Measurements from ENCODE around the gene COX6B1.

The COX6B1 gene

DNA sequence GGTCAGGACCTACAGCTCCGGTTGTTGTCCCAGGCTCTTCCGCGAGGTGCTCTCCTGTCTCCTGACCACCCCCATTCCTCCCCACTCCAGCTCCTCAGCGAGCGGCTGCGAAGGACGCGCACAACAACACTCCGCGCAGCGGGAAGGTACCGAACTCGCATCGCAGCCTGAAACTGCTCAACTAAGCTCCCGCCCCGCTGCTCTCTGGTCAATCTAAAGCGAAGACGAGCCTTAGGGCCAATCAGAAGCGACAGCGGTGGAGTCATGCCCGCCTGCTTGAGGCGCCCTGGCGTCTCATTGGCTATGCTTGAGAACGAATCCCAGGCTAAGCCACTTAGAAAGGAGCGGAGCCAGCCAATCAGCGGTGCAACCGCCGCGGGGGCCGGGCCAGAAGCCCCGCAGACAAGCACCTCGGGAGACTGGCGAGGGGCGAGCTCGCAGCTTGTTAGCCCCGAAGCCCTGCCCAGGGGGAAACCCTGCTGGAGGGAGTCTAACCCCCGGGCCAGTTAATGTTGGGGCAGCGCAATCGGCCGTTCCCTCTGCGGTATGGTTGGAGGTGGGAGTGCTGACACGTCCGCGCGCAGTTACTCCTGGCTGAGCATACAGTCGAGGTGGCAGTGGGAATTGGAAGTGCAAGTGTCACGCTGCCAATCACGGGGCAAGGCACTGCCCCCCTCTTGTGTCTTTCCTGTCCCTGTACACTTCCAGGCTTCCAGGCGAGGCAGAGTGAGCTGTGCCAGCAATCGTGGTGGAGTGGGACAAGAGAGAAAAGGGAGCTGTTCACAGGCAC lies 54.3 kb downstream of the COX6B1 start:
- H3K27ac ChIP-seq (ENCODE audit: poor library complexity, severe bottlenecking) = no peak overlapping the region
- no peak for TF ChIP-seq CTCF (IDR thresholded peaks at IDR 0.05; ENCODE audit: poor library complexity, severe bottlenecking)
- ATAC-seq (ENCODE audit: low read depth) = peak; percentile 99

GRCh38 chr19:35703343-35703742 lies 55.2 kb downstream of the COX6B1 start:
- no peak overlapping the region for H3K4me3 ChIP-seq (ENCODE audit: severe bottlenecking)
- no peak overlapping the region for H3K27ac ChIP-seq (ENCODE audit: poor library complexity, severe bottlenecking)
- no peak for TF ChIP-seq CTCF (IDR thresholded peaks at IDR 0.05; ENCODE audit: poor library complexity, severe bottlenecking)
- ATAC-seq (ENCODE audit: low read depth) (no peak), DNase-seq (ENCODE audit: low spot score) (no peak)
- H3K36me3 ChIP-seq (ENCODE audit: low read depth) = no peaks in the 10 kb centered on the region
- H3K27me3 ChIP-seq (ENCODE audit: insufficient read depth, poor library complexity, severe bottlenecking) = no peaks in the 10 kb centered on the region
- H3K4me1 ChIP-seq (ENCODE audit: insufficient read depth, poor library complexity, severe bottlenecking) = no peaks in the 10 kb centered on the region
- H3K9me3 ChIP-seq (ENCODE audit: severe bottlenecking) = no peaks in the 10 kb centered on the region

More for the DNA sequence above, 54.3 kb downstream of the COX6B1 start:
- Histone ChIP-seq H3K4me1 (ENCODE audit: insufficient read depth, poor library complexity, severe bottlenecking) (no peaks in the 10 kb centered on the region), H3K27me3 (ENCODE audit: insufficient read depth, poor library complexity, severe bottlenecking) (no peaks in the 10 kb centered on the region), H3K9me3 (ENCODE audit: severe bottlenecking) (no peaks in the 10 kb centered on the region), H3K4me3 (ENCODE audit: severe bottlenecking) (peak overlapping the region; percentile 49), H3K36me3 (ENCODE audit: low read depth) (no peaks in the 10 kb centered on the region)
- peak; percentile 95 for DNase-seq (ENCODE audit: low spot score)

DNA sequence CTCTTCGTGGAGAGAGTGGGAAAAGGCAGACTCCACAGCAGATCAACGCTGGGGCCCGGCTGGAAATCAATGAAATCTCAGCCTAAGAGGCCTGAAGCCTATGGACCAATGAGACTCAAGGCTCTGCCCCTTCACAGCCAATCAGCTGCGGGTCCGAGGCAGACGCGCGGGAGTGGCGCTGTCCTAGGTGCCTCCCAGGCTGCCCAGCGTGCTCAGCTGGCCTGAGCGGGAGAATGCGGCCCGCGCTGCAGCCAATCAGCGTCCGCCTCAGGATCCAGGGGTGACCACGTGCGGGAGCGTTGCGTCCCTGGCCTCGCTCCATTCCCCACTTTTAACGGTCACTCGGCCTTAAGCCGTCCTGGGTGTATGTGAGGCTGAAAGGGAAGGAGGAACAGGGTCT lies 56.1 kb downstream of the COX6B1 start, which contains the start of gene ZBTB32:
TSS of gene ZBTB32 (plus strand) at position 341 of the 400 bp plus-strand sequence. CDS start 10,069 bp downstream, outside the sequence.
- Histone ChIP-seq H3K4me1 (ENCODE audit: insufficient read depth, poor library complexity, severe bottlenecking) (no peaks in the 10 kb centered on the region), H3K27ac (ENCODE audit: poor library complexity, severe bottlenecking) (no peak within 1 kb of the TSS), H3K27me3 (ENCODE audit: insufficient read depth, poor library complexity, severe bottlenecking) (no peaks in the 10 kb centered on the region), H3K9me3 (ENCODE audit: severe bottlenecking) (no peaks in the 10 kb centered on the region), H3K4me3 (ENCODE audit: severe bottlenecking) (no peak within 1 kb of the TSS), H3K36me3 (ENCODE audit: low read depth) (no peaks in the 10 kb centered on the region)
- no peak for TF ChIP-seq CTCF (IDR thresholded peaks at IDR 0.05; ENCODE audit: poor library complexity, severe bottlenecking)
- DNase-seq (ENCODE audit: low spot score) = no peak
- peak; percentile 26; the same call in 1 of the 3 replicates for ATAC-seq (ENCODE audit: low read depth)

All from RWPE2 (cell line).